Measurements from ENCODE around the gene LRTM2.

GRCh38 chr12:1838994-1839365 is 18.6 kb downstream of the LRTM2 start:
- TF ChIP-seq CTCF (conservative IDR thresholded peaks at IDR 0.05; ENCODE audit: low read depth, low read length) (no peak), POLR2A (IDR thresholded peaks at IDR 0.05; ENCODE audit: low read depth, low read length) (no peak), ELK1 (IDR thresholded peaks at IDR 0.05; ENCODE audit: borderline replicate concordance, low read depth, low read length) (no peak), MAFK (IDR thresholded peaks at IDR 0.05; ENCODE audit: low read depth, low read length) (no peak)

Measured in IMR-90 (cell line).